ENCODE data around the gene TRIM14. TPM values are rescaled to one million over a fixed set of nuclear protein-coding genes. Genes with fewer than 3 reads are reported as not detected.

Gene TRIM14
- total RNA-seq, 6 experiments from 2014 or later, result 34.6 to 38.2 (median 36.0) TPM

GRCh38 chr9:98146101-98146991 is 27.3 kb upstream of the TRIM14 start:
- peaks cover 7% of the 10 kb centered on the region for H3K27me3 Mint-ChIP-seq (ENCODE audit: insufficient read depth)
- DNase-seq, result peak; percentile 4
- H3K4me3 Mint-ChIP-seq, result no peak overlapping the region
- no peak overlapping the region for H3K27ac Mint-ChIP-seq
- H3K9me3 Mint-ChIP-seq, result no peaks in the 10 kb centered on the region
- TF ChIP-seq CTCF (IDR thresholded peaks at IDR 0.05), result no peak
- peaks cover 7% of the 10 kb centered on the region for H3K4me1 Mint-ChIP-seq (ENCODE audit: low read depth)
- H3K36me3 Mint-ChIP-seq (ENCODE audit: low read depth), result no peaks in the 10 kb centered on the region

GRCh38 chr9:98144631-98145030 is 25.6 kb upstream of the TRIM14 start:
- no peaks in the 10 kb centered on the region for H3K36me3 Mint-ChIP-seq (ENCODE audit: low read depth)
- H3K4me1 Mint-ChIP-seq (ENCODE audit: low read depth), result peaks cover 7% of the 10 kb centered on the region
- peaks cover 10% of the 10 kb centered on the region for H3K27me3 Mint-ChIP-seq (ENCODE audit: insufficient read depth)
- H3K27ac Mint-ChIP-seq, result no peak overlapping the region
- no peak for TF ChIP-seq CTCF (IDR thresholded peaks at IDR 0.05)
- no peaks in the 10 kb centered on the region for H3K9me3 Mint-ChIP-seq
- H3K4me3 Mint-ChIP-seq, result no peak overlapping the region
- DNase-seq, result no peak

- DNase-seq, result no peak
- Mint-ChIP-seq H3K4me1 (ENCODE audit: low read depth) (peaks cover 7% of the 10 kb centered on the region), H3K9me3 (no peaks in the 10 kb centered on the region), H3K4me3 (no peak overlapping the region), H3K27ac (no peak overlapping the region), H3K27me3 (ENCODE audit: insufficient read depth) (peaks cover 9% of the 10 kb centered on the region), H3K36me3 (ENCODE audit: low read depth) (no peaks in the 10 kb centered on the region)
- no peak for TF ChIP-seq CTCF (IDR thresholded peaks at IDR 0.05)
These were observed 25.1 kb upstream of the TRIM14 start for GRCh38 chr9:98144076-98144475.

GRCh38 chr9:98142925-98143481 is 24.0 kb upstream of the TRIM14 start:
- peaks cover 7% of the 10 kb centered on the region for H3K4me1 Mint-ChIP-seq (ENCODE audit: low read depth)
- H3K4me3 Mint-ChIP-seq, result no peak overlapping the region
- no peak overlapping the region for H3K27ac Mint-ChIP-seq
- no peaks in the 10 kb centered on the region for H3K9me3 Mint-ChIP-seq
- H3K36me3 Mint-ChIP-seq (ENCODE audit: low read depth), result no peaks in the 10 kb centered on the region
- DNase-seq, result no peak
- TF ChIP-seq CTCF (IDR thresholded peaks at IDR 0.05), result no peak
- peaks cover 19% of the 10 kb centered on the region for H3K27me3 Mint-ChIP-seq (ENCODE audit: insufficient read depth)

GRCh38 chr9:98142182-98142907 is 23.3 kb upstream of the TRIM14 start:
- H3K9me3 Mint-ChIP-seq, result no peaks in the 10 kb centered on the region
- TF ChIP-seq CTCF (IDR thresholded peaks at IDR 0.05), result no peak
- no peak for DNase-seq
- H3K27ac Mint-ChIP-seq, result no peak overlapping the region
- peaks cover 19% of the 10 kb centered on the region for H3K27me3 Mint-ChIP-seq (ENCODE audit: insufficient read depth)
- H3K36me3 Mint-ChIP-seq (ENCODE audit: low read depth), result no peaks in the 10 kb centered on the region
- peaks cover 7% of the 10 kb centered on the region for H3K4me1 Mint-ChIP-seq (ENCODE audit: low read depth)
- no peak overlapping the region for H3K4me3 Mint-ChIP-seq

All from HFFc6 (cell line).